Keratinocyte (primary cell): Measurements from ENCODE around the gene PM20D1. TPM values are rescaled to one million over a fixed set of nuclear protein-coding genes. Genes with fewer than 3 reads are reported as not detected.

Experiments
- DNase-seq: peaks from one replicate; pipeline ENCODE4 v3.0.0-alpha.2; 2011; ENCODE audit warnings: low read depth, missing footprints, low spot score
- FAIRE-seq: peaks from 2 replicates; lab custom pipeline; 2011; peaks lifted over from hg19 to GRCh38; lab: Jason Lieb, UNC
- H2AFZ ChIP-seq: 2 replicates; pipeline ENCODE4 v1.6.0; 2012; ENCODE audit warnings: low read length, control low read depth, inconsistent platforms; ENCODE audit not compliant: control insufficient read depth
- H3K27ac ChIP-seq: 2 replicates; pipeline ENCODE4 v1.5.1; 2011; ENCODE audit warnings: low read length; ENCODE audit not compliant: control insufficient read depth, insufficient read depth
- H3K27me3 ChIP-seq: 3 replicates; pipeline ENCODE4 v1.6.0; 2011; ENCODE audit warnings: low read length; ENCODE audit not compliant: control insufficient read depth, insufficient read depth; ENCODE audit errors: extremely low read depth
- H3K36me3 ChIP-seq, 2 experiments: 2 replicates in 1 of 2; 3 replicates in 1 of 2; pipeline ENCODE4 v1.5.1; 2011; ENCODE audit warnings: low read length in 2 of 2, mild to moderate bottlenecking in 1 of 2; ENCODE audit not compliant: control insufficient read depth in 2 of 2, insufficient read depth in 2 of 2; ENCODE audit errors: extremely low read depth in 1 of 2
- H3K4me1 ChIP-seq: 3 replicates; pipeline ENCODE4 v1.5.1; 2011; ENCODE audit warnings: low read length; ENCODE audit not compliant: control insufficient read depth, insufficient read depth; ENCODE audit errors: extremely low read depth
- H3K4me2 ChIP-seq: 3 replicates; pipeline ENCODE4 v1.6.0; 2011; ENCODE audit warnings: low read depth, low read length; ENCODE audit not compliant: control insufficient read depth, insufficient read depth; ENCODE audit errors: extremely low read depth
- H3K4me3 ChIP-seq, 3 experiments: fragments of 200-600 bp in 1 of 3; sonication (generic) in 1 of 3; 2 replicates in 2 of 3; 3 replicates in 1 of 3; pipeline ENCODE4 v1.5.1; 2011 to 2016; ENCODE audit warnings: low read length in 3 of 3, mild to moderate bottlenecking in 3 of 3, control low read depth in 2 of 3, inconsistent platforms in 1 of 3, low read depth in 1 of 3, mixed read lengths in 1 of 3, mixed run types in 1 of 3, moderate library complexity in 1 of 3; ENCODE audit not compliant: control insufficient read depth in 2 of 3, insufficient read depth in 2 of 3; ENCODE audit errors: extremely low read depth in 1 of 3
- H3K79me2 ChIP-seq: 2 replicates; pipeline ENCODE4 v1.6.0; 2012; ENCODE audit warnings: low read length; ENCODE audit not compliant: control insufficient read depth, insufficient read depth
- H3K9ac ChIP-seq: 3 replicates; pipeline ENCODE4 v1.6.0; 2011; ENCODE audit warnings: low read length; ENCODE audit not compliant: control insufficient read depth, insufficient read depth; ENCODE audit errors: extremely low read depth
- H3K9me1 ChIP-seq: 3 replicates; pipeline ENCODE4 v1.6.0; 2011; ENCODE audit warnings: low read length; ENCODE audit not compliant: control insufficient read depth, insufficient read depth; ENCODE audit errors: extremely low read depth
- H3K9me3 ChIP-seq: 2 replicates; pipeline ENCODE4 v1.5.1; 2012; ENCODE audit warnings: low read depth, low read length; ENCODE audit not compliant: control insufficient read depth
- H4K20me1 ChIP-seq: 3 replicates; pipeline ENCODE4 v1.6.0; 2011; ENCODE audit warnings: low read length; ENCODE audit not compliant: control insufficient read depth, insufficient read depth; ENCODE audit errors: extremely low read depth
- EZH2 ChIP-seq: IDR thresholded peaks from one replicate; pipeline ENCODE4 v1.6.1; 2012; ENCODE audit warnings: inconsistent platforms, mild to moderate bottlenecking, low read length, moderate library complexity
- dilution Hi-C: fragments of 300-500 bp; cut with MboI; formaldehyde crosslinking; loops from one replicate; pipeline ENCODE4 v1.7.0; 2020; ENCODE audit warnings: low sequenced_read_pairs; ENCODE audit not compliant: extremely low pct_ligation_motif_present
- polyA plus RNA-seq, 5 experiments: library from polyadenylated mRNA; depleted of rRNA in 3 of 5; stranded (reverse) in 3 of 5; stranded (forward) in 1 of 5; unstranded in 1 of 5; fragments of >200 nt; gene quantifications; 1 replicate in 1 of 5; 2 replicates in 3 of 5; 3 replicates in 1 of 5; pipeline versions ENCODE4 v1.2.1 to v1.2.3, GENCODE V29; 2011 to 2012; ENCODE audit warnings: missing spikeins in 2 of 5, low read depth in 1 of 5, low replicate concordance in 1 of 5
- TF ChIP-seq, protein P1 (sequence below), 3 experiments: IDR thresholded peaks in 1 of 3; conservative IDR thresholded peaks in 1 of 3; optimal IDR thresholded peaks in 1 of 3; 2 replicates in 2 of 3; 3 replicates in 1 of 3; pipeline versions ENCODE3 to v1.5.1; 2011; ENCODE audit warnings: low read length in 3 of 3, mild to moderate bottlenecking in 3 of 3, moderate library complexity in 2 of 3, control low read depth in 1 of 3, inconsistent platforms in 1 of 3; ENCODE audit not compliant: insufficient read depth in 2 of 3; ENCODE audit errors: extremely low read depth in 1 of 3

Gene PM20D1
- polyA plus RNA-seq, 1 donor (not counting 4 experiments of a cell fraction or from before 2014, with no cell fraction given): 0.05 TPM

DNA sequence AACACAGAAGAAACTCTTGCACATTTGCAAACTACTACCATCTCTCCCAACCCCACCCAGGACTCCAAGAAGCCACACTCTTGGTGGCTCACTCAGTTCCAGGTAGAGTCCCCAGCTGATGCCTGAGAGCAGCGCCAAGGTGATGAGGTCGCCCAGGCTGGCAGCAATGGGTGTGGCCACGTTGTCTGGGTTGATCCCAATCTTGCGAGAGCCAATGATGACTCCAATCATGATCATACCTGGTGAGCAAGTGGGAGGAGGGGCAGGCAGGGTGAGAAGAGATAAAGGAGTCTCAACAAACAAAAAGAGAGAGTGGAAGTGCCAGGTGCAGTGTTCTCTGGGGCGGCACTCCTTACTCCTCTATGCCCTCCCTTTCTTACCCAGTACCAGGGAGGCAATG is 51.4 kb downstream of the PM20D1 start:
- H3K79me2 ChIP-seq: peaks cover 2% of the 10 kb centered on the region
- TF ChIP-seq, protein P1, sequence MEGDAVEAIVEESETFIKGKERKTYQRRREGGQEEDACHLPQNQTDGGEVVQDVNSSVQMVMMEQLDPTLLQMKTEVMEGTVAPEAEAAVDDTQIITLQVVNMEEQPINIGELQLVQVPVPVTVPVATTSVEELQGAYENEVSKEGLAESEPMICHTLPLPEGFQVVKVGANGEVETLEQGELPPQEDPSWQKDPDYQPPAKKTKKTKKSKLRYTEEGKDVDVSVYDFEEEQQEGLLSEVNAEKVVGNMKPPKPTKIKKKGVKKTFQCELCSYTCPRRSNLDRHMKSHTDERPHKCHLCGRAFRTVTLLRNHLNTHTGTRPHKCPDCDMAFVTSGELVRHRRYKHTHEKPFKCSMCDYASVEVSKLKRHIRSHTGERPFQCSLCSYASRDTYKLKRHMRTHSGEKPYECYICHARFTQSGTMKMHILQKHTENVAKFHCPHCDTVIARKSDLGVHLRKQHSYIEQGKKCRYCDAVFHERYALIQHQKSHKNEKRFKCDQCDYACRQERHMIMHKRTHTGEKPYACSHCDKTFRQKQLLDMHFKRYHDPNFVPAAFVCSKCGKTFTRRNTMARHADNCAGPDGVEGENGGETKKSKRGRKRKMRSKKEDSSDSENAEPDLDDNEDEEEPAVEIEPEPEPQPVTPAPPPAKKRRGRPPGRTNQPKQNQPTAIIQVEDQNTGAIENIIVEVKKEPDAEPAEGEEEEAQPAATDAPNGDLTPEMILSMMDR (optimal IDR thresholded peaks at IDR 0.05 in 1 of 3, IDR thresholded peaks at IDR 0.05 in 1 of 3, conservative IDR thresholded peaks at IDR 0.05 in 1 of 3; ENCODE audit: extremely low read depth in 1 of 3, insufficient read depth in 2 of 3, low read length in 3 of 3): no peak
- no peak for TF ChIP-seq EZH2
- DNase-seq (no peak), FAIRE-seq (no peak)
- H2AFZ ChIP-seq: no peak overlapping the region
- peaks cover 5% of the 10 kb centered on the region for H3K4me1 ChIP-seq
- no peak overlapping the region for H3K4me3 ChIP-seq
- no peaks in the 10 kb centered on the region for H3K9me1 ChIP-seq
- H3K9ac ChIP-seq: no peak overlapping the region
- no peaks in the 10 kb centered on the region for H3K27me3 ChIP-seq
- H3K4me2 ChIP-seq: no peak overlapping the region
- H3K27ac ChIP-seq: no peak overlapping the region
- dilution Hi-C loops: no loop called here
- H3K9me3 ChIP-seq: no peaks in the 10 kb centered on the region
- peaks cover 6 to 11% of the 10 kb centered on the region in 2 experiments for H3K36me3 ChIP-seq
- no peaks in the 10 kb centered on the region for H4K20me1 ChIP-seq

DNA sequence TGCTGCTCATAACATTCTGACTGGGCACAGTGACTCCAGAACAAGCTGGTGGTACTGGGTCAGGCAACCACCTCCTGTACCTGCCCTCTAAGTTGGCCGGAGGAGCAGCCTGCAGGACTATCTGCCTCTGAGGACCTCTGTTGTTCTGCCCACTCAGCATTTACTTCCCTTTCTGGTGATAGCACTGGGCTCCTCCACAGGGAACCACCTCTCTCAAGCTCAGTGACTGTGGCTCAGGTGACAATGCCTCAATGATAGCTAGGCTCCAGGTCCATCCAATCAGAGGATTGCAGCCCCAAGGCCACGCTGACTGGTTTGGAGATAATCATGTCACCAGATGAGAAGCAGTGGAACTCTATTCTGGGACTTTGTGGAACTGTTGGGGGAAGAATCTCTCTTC is 52.8 kb downstream of the PM20D1 start:
- Histone ChIP-seq H3K4me2 (no peak overlapping the region), H3K79me2 (no peaks in the 10 kb centered on the region), H3K27ac (no peak overlapping the region), H3K4me1 (peaks cover 5% of the 10 kb centered on the region), H2AFZ (no peak overlapping the region), H3K9me1 (no peaks in the 10 kb centered on the region), H3K9ac (no peak overlapping the region), H4K20me1 (no peaks in the 10 kb centered on the region), H3K4me3 (no peak overlapping the region), H3K9me3 (no peaks in the 10 kb centered on the region), H3K36me3 (peaks cover 8 to 11% of the 10 kb centered on the region in 2 experiments), H3K27me3 (no peaks in the 10 kb centered on the region)
- dilution Hi-C loops: no loop called here
- DNase-seq: no peak
- FAIRE-seq: no peak
- TF ChIP-seq, protein P1 (optimal IDR thresholded peaks at IDR 0.05 in 1 of 3, IDR thresholded peaks at IDR 0.05 in 1 of 3, conservative IDR thresholded peaks at IDR 0.05 in 1 of 3; ENCODE audit: extremely low read depth in 1 of 3, insufficient read depth in 2 of 3, low read length in 3 of 3): no peak
- no peak for TF ChIP-seq EZH2
